Gastroesophageal sphincter (tissue), 4 donors: ENCODE results near the gene TANK. TPM values are rescaled to one million over a fixed set of nuclear protein-coding genes. Genes with fewer than 3 reads are reported as not detected.

Experiments used
- ATAC-seq: fragments of 150-250 bp; one replicate; pipeline ENCODE4 v1.9.1; 2016; ENCODE audit warnings: mild to moderate bottlenecking, moderate library complexity
- H3K27ac ChIP-seq, 4 donors: fragments of 200-600 bp; sonication (generic) in 3 of 4; 1 replicate in 3 of 4; 2 replicates in 1 of 4; pipeline ENCODE4 v1.5.1; 2016 to 2019
- H3K27me3 ChIP-seq: fragments of 200-600 bp; sonication (generic); one replicate; pipeline ENCODE4 v1.5.1; 2019
- H3K36me3 ChIP-seq, 2 donors: fragments of 200-600 bp; sonication (generic); one replicate each; pipeline ENCODE4 v1.5.1; 2019; ENCODE audit warnings: control low read depth in 1 of 2
- H3K4me1 ChIP-seq, 3 donors: fragments of 200-600 bp; sonication (generic); 1 replicate in 2 of 3; 2 replicates in 1 of 3; pipeline ENCODE4 v1.5.1; 2016 to 2019; ENCODE audit warnings: control low read depth in 2 of 3
- H3K4me3 ChIP-seq, 2 donors: fragments of 200-600 bp; sonication (generic); one replicate each; pipeline ENCODE4 v1.5.1; 2019; ENCODE audit warnings: mild to moderate bottlenecking in 1 of 2, moderate library complexity in 1 of 2
- H3K9me3 ChIP-seq, 3 donors: fragments of 200-600 bp; sonication (generic); one replicate each; pipeline ENCODE4 v1.5.1; 2017 to 2019; ENCODE audit warnings: control low read depth in 2 of 3
- EP300 ChIP-seq: sonication (generic); formaldehyde crosslinking; IDR thresholded peaks from one replicate; pipeline ENCODE4 v1.6.1; 2017; ENCODE audit warnings: antibody characterized with exemption, mild to moderate bottlenecking
- POLR2A ChIP-seq, 2 donors: fragments of 450-650 bp; IDR thresholded peaks; one replicate each; pipeline ENCODE4 v1.6.1; 2017; ENCODE audit warnings: antibody characterized with exemption in 2 of 2, mild to moderate bottlenecking in 2 of 2, moderate library complexity in 1 of 2
- POLR2AphosphoS5 ChIP-seq: sonication (generic); formaldehyde crosslinking; IDR thresholded peaks from one replicate; pipeline ENCODE4 v1.6.1; 2017; ENCODE audit warnings: antibody characterized with exemption
- WGBS, 2 donors: methylation state at CpG; one replicate each; pipeline ENCODE4 v1.1.5; 2018; ENCODE audit warnings: low coverage in 1 of 2; 5-methylcytosine and 5-hydroxymethylcytosine counted together
- total RNA-seq, 4 donors: library from RNA; depleted of rRNA; stranded (reverse); fragments of >200 nt; gene quantifications; one replicate each; pipeline ENCODE4 v1.1.0, GENCODE V29; 2016
- TF ChIP-seq, protein P1 (sequence below), 4 experiments: fragments of 200-600 bp in 2 of 4; fragments of 450-650 bp in 2 of 4; sonication (generic) in 1 of 4; IDR thresholded peaks; one replicate each; pipeline ENCODE4 v1.5.1; 2017 to 2019; ENCODE audit warnings: antibody characterized with exemption in 4 of 4, mild to moderate bottlenecking in 2 of 4, moderate library complexity in 2 of 4

Gene TANK
- total RNA-seq, 4 donors from 2014 or later = 48.3 to 88.2 (median 75.6) TPM

DNA sequence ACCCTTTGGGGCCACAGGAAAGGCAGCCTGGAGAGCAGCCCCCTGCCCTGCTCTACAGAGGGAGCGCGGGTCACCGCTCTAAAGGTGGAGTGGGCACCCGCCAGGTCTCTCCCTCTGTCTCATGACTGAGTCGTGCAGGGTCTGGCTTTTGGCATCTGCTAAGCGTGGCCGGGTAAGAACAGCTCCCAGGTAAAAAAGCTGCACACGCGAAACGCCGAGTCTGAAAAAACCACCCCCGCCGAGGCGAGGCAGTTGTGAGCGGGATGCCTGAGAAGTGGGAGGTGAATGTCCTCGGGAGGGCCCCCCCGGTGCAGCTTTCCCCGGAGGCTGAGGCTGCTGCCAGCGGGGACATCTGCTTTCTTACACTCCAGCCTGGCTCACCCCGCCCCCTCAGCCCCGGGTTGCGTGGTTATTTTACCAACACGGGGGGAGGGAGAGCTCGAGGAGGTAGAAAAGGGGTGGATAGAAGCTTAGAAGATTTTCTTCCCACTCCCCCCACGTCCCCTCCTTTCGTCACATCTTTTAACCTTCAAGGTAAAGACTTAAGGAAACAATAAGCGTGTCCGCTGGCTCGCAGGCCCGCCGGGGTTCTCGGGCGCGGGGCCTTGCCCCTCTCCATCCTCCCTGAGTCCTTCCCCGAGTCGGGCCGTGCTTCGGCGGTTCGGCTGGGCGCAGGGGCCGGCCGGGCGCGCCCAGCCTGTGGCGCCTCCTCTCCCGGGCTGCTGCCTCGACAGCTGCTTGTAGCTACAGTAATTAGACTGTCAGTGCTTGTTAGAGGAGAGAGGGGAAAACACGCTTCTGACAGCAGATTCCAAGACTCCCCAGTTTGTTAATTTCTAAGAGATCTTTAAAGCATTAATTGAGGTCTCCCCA is 77.4 kb downstream of the TANK start:
- H3K36me3 ChIP-seq = peaks cover 0 to 7% of the 10 kb centered on the region in 2 donors
- H3K4me1 ChIP-seq = peaks cover 0 to 18% (median 5%) of the 10 kb centered on the region in 3 donors
- peak overlapping the region in 3 of 4 donors; percentile 32 to 70 (median 45) for H3K27ac ChIP-seq
- H3K9me3 ChIP-seq = no peaks in the 10 kb centered on the region
- TF ChIP-seq EP300 (no peak), POLR2AphosphoS5 (peak; percentile 37)
- H3K27me3 ChIP-seq = no peaks in the 10 kb centered on the region
- peak overlapping the region; percentile 56 to 58 for H3K4me3 ChIP-seq
- ATAC-seq = peak; percentile 64
- 0% methylated on average over 4 to 9 of the region's 49 CpGs for WGBS, 2 donors

DNA sequence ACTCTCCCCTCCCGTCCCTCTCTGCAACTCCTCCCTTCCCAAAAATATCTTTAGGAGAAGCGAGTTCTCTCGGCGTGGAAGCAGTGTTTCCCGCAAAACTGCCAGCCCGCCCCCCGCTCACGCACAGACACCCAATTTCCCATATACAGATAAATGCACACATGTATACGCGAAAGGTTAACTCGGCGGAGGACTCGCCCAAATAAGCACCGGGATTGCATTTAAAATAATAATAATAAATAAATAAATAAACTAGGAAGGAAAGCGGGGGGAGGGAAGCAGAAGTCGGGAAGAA is 78.0 kb downstream of the TANK start:
- no peak for ATAC-seq
- H3K27me3 ChIP-seq = no peaks in the 10 kb centered on the region
- H3K4me3 ChIP-seq = peak overlapping the region; percentile 56 to 58
- peaks cover 0 to 7% of the 10 kb centered on the region in 2 donors for H3K36me3 ChIP-seq
- H3K9me3 ChIP-seq = no peaks in the 10 kb centered on the region
- no peak for TF ChIP-seq POLR2AphosphoS5
- TF ChIP-seq POLR2A (IDR thresholded peaks at IDR 0.05) = no peak
- TF ChIP-seq, protein P1, sequence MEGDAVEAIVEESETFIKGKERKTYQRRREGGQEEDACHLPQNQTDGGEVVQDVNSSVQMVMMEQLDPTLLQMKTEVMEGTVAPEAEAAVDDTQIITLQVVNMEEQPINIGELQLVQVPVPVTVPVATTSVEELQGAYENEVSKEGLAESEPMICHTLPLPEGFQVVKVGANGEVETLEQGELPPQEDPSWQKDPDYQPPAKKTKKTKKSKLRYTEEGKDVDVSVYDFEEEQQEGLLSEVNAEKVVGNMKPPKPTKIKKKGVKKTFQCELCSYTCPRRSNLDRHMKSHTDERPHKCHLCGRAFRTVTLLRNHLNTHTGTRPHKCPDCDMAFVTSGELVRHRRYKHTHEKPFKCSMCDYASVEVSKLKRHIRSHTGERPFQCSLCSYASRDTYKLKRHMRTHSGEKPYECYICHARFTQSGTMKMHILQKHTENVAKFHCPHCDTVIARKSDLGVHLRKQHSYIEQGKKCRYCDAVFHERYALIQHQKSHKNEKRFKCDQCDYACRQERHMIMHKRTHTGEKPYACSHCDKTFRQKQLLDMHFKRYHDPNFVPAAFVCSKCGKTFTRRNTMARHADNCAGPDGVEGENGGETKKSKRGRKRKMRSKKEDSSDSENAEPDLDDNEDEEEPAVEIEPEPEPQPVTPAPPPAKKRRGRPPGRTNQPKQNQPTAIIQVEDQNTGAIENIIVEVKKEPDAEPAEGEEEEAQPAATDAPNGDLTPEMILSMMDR (IDR thresholded peaks at IDR 0.05) = no peak
- TF ChIP-seq EP300 = no peak
- peaks cover 0 to 18% (median 5%) of the 10 kb centered on the region in 3 donors for H3K4me1 ChIP-seq
- H3K27ac ChIP-seq = peak overlapping the region in 1 of 4 donors; percentile 70
- WGBS, 2 donors = 0% methylated on average over 4 to 16 of the region's 16 CpGs

DNA sequence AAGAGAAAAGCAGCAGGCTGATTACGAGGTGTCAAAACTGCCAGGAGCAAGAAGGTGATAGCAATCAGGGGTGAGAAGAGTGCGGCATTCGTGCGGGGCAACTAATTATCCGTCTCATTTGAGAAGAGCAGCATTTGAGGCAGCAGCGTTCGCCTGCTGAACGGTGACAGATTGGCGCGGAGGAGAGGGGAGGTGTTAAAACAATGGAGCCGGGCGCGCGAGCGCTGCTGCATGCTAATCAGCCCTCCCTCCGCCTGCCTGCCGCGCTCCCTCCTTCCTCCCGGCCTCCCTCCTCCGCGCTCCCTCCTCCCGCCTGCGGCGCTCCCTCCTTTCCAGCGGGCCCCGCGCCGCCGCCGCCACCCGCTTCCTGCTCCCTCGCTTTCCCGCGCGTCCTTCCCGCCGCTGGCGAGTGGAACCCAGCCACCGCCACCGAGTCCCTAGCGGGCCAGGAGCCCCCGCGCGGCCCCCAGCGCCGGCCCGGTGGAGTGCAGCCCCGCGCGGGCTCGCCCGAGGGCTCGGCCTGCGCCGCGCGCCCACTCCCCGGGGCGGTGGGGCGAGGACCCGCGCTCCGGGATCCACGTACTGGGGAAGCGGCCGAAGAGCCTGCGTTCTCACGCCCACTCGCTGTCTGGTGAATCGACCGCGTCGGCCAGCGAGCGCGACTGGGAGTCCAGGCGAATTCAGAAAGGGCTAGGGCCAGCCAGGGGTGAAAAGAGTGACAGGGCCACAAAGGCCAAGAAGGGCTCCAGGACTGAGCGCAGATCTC is 78.5 kb downstream of the TANK start:
- Histone ChIP-seq H3K27ac (peak overlapping the region in 3 of 4 donors; percentile 70 to 80 (median 71)), H3K4me3 (peak overlapping the region; percentile 56 to 58), H3K4me1 (peaks cover 0 to 18% (median 5%) of the 10 kb centered on the region in 3 donors), H3K36me3 (peaks cover 0 to 7% of the 10 kb centered on the region in 2 donors), H3K27me3 (no peaks in the 10 kb centered on the region), H3K9me3 (no peaks in the 10 kb centered on the region)
- peak; percentile 67 for ATAC-seq
- 0% methylated on average over 10 to 17 of the region's 78 CpGs for WGBS, 2 donors
- TF ChIP-seq EP300 (no peak), POLR2AphosphoS5 (no peak), POLR2A (IDR thresholded peaks at IDR 0.05) (no peak)
- TF ChIP-seq, protein P1 (IDR thresholded peaks at IDR 0.05) = no peak

DNA sequence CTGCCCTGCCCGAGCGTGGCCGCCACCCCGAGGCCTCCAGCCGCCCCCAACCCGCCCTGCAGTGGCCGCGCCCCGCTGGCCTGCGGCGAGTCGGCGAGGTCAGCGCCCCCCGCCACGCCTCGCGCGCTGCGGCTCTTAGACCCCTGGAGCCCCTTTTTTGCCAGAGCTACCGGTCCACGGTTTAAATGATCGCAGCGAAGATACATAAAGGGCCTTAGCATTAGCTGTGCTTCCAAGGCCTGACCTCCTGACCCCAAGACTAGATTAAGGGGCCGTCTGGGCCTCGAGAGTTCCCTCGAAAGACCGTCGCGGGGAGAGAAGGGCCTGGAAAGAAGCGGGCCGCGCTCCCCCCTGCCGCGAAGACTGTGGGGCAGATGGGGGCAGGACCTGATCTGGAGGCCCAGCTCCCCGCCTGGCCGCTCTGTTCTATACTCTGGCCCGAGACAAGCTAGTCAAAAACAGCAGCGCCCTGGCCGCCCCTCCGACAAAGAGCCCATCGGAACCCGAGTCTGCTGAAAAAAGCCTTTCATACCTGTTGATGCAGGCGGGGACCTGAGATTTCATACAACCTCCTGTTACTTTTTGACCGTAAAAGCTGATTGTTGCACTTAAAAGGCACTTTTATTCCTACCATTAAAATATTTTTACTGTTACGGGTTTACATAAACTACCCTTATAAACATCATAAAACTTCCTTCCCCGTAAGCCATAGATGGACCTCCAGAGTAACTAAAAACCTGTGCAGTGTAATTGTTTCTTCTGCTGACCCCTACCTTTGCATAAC is 79.3 kb downstream of the TANK start:
- H3K4me3 ChIP-seq = peak overlapping the region in 1 of 2 donors; percentile 56
- ATAC-seq = peak; percentile 18

More for the DNA sequence above, 79.3 kb downstream of the TANK start:
- Histone ChIP-seq H3K4me1 (peaks cover 0 to 18% (median 5%) of the 10 kb centered on the region in 3 donors), H3K9me3 (no peaks in the 10 kb centered on the region), H3K36me3 (peaks cover 0 to 7% of the 10 kb centered on the region in 2 donors), H3K27me3 (peaks cover 2% of the 10 kb centered on the region), H3K27ac (peak overlapping the region in 3 of 4 donors; percentile 70 to 80 (median 71))
- TF ChIP-seq, protein P1 (IDR thresholded peaks at IDR 0.05) = no peak
- TF ChIP-seq EP300 (no peak), POLR2AphosphoS5 (no peak), POLR2A (IDR thresholded peaks at IDR 0.05) (no peak)
- 91 to 100% methylated on average over 4 to 7 of the region's 47 CpGs for WGBS, 2 donors
